ENCODE data around the gene ANKRD49.

Gene ANKRD49

GRCh38 chr11:94525546-94526324 is 32.0 kb downstream of the ANKRD49 start:
- TF ChIP-seq, protein P1, sequence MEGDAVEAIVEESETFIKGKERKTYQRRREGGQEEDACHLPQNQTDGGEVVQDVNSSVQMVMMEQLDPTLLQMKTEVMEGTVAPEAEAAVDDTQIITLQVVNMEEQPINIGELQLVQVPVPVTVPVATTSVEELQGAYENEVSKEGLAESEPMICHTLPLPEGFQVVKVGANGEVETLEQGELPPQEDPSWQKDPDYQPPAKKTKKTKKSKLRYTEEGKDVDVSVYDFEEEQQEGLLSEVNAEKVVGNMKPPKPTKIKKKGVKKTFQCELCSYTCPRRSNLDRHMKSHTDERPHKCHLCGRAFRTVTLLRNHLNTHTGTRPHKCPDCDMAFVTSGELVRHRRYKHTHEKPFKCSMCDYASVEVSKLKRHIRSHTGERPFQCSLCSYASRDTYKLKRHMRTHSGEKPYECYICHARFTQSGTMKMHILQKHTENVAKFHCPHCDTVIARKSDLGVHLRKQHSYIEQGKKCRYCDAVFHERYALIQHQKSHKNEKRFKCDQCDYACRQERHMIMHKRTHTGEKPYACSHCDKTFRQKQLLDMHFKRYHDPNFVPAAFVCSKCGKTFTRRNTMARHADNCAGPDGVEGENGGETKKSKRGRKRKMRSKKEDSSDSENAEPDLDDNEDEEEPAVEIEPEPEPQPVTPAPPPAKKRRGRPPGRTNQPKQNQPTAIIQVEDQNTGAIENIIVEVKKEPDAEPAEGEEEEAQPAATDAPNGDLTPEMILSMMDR (IDR thresholded peaks at IDR 0.05; ENCODE audit: control extremely low read depth, extremely low read depth, low read depth, missing control alignments) = no peak
- DNase-seq (ENCODE audit: extremely low spot score) = no peak
- ChIA-PET POLR2A (no interaction called here), CTCF (interaction anchor here (0.9 to 2.0 kb wide), 5 partner anchors 7 to 372 kb away, joined by 3 to 5 read pairs (median 4); no protein-coding TSS in a partner anchor)

DNA sequence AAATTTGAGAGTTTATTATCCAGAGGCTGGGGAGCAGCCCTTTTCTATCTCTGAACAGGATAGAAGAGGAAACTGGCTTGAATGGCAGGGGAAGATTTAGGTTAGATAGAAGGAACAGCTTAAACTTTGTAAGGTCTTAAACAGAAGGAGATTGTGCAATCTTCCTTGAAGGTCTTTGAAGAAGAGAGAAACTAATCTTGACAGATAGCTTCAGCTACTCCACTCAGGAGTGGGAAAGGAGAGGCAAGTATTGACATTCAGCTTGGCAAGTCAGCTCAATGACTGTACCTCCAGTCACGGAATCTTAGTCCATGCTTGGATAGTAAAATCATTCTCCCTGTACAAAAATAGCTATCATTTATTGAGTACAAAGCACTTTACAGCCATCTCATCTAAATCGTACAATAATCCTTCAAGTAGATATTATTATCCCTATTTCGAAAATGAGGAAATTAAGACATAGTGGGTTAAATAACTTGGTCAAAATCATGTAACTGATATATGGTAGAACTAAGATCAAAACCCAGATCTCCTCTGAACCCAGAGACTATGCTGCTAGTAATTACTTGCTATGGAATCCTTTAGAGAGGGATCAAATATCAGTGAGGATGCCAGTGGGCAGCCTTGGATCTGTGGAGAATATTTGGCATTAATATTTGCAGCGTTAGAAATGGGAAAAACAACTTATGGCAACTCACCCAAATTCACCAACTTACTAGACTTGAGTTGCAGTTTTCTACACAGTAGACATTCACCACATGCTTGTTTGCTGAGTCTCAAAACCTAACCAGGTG is 33.1 kb downstream of the ANKRD49 start:
- ChIA-PET POLR2A (no interaction called here), CTCF (interaction anchor here (1.1 to 2.0 kb wide), 3 partner anchors 8 to 76 kb away, joined by 3 to 5 read pairs (median 4); no protein-coding TSS in a partner anchor)
- TF ChIP-seq, protein P1 (IDR thresholded peaks at IDR 0.05; ENCODE audit: control extremely low read depth, extremely low read depth, low read depth, missing control alignments) = no peak
- no peak for DNase-seq (ENCODE audit: extremely low spot score)

DNA sequence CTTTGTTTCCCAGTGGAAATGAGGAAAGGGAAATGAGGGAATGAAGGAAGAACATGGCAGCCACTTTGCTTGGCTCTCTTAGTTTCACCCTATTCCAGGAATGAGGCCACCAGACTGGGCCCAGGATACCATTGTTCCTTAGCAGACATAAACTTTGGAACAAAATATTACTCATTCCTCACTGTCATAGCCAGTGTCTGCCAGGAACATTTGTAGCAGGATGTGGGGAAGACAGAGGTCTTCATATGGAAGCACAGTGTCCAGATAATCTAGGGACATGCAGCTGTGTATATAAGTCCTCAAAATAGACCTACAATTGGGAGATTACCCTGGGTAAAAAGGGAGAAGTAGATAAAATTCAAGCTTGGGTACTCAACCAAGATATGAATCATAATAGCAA is 34.8 kb downstream of the ANKRD49 start:
- TF ChIP-seq, protein P1 (IDR thresholded peaks at IDR 0.05; ENCODE audit: control extremely low read depth, extremely low read depth, low read depth, missing control alignments) = no peak
- no peak for DNase-seq (ENCODE audit: extremely low spot score)
- ChIA-PET CTCF (interaction anchor here (0.8 kb wide), 1 partner anchor 26 kb away, joined by 3 read pairs; no protein-coding TSS in a partner anchor), POLR2A (no interaction called here)

GRCh38 chr11:94532211-94532610 is 38.4 kb downstream of the ANKRD49 start:
- TF ChIP-seq, protein P1 (IDR thresholded peaks at IDR 0.05; ENCODE audit: control extremely low read depth, extremely low read depth, low read depth, missing control alignments) = no peak
- ChIA-PET POLR2A (no interaction called here), CTCF (interaction anchor here (1.3 kb wide), 1 partner anchor 16 kb away, joined by 4 read pairs; no protein-coding TSS in a partner anchor)
- no peak for DNase-seq (ENCODE audit: extremely low spot score)

GRCh38 chr11:94533206-94533605 is 39.4 kb downstream of the ANKRD49 start:
- no peak for DNase-seq (ENCODE audit: extremely low spot score)
- ChIA-PET POLR2A (no interaction called here), CTCF (interaction anchor here (1.0 to 1.2 kb wide), 2 partner anchors 17 to 63 kb away, joined by 3 to 5 read pairs; no protein-coding TSS in a partner anchor)
- TF ChIP-seq, protein P1 (IDR thresholded peaks at IDR 0.05; ENCODE audit: control extremely low read depth, extremely low read depth, low read depth, missing control alignments) = no peak
